Neural crest cell (in vitro differentiated cells): Measurements from ENCODE around the gene BICD2. TPM values are rescaled to one million over a fixed set of nuclear protein-coding genes. Genes with fewer than 3 reads are reported as not detected.

ENCODE experiments used
- DNase-seq: peaks from one replicate; pipeline ENCODE4 v3.0.0; 2021; ENCODE audit warnings: low read depth, mixed read lengths, low spot score
- H3K27ac Mint-ChIP-seq: one replicate; pipeline ENCODE4 v1.8.0; 2021; ENCODE audit warnings: mild to moderate bottlenecking, mixed read lengths; ENCODE audit not compliant: unreplicated experiment
- H3K27me3 Mint-ChIP-seq: 2 replicates; pipeline ENCODE4 v1.8.0; 2021; ENCODE audit warnings: low read depth, mild to moderate bottlenecking, mixed read lengths
- H3K36me3 Mint-ChIP-seq: 2 replicates; pipeline ENCODE4 v1.8.0; 2021; ENCODE audit warnings: low read depth, mild to moderate bottlenecking, mixed read lengths
- H3K4me1 Mint-ChIP-seq: 2 replicates; pipeline ENCODE4 v1.8.0; 2021; ENCODE audit warnings: mixed read lengths
- H3K4me3 Mint-ChIP-seq: one replicate; pipeline ENCODE4 v1.8.0; 2021; ENCODE audit warnings: mild to moderate bottlenecking, mixed read lengths
- H3K9me3 Mint-ChIP-seq: 2 replicates; pipeline ENCODE4 v1.8.0; 2021; ENCODE audit warnings: mixed read lengths
- CTCF ChIP-seq: fragments of 200-600 bp; sonication (generic); conservative IDR thresholded peaks from 2 replicates; pipeline ENCODE4 v1.5.0; 2021; ENCODE audit warnings: antibody characterized with exemption, mild to moderate bottlenecking
- total RNA-seq: library from RNA; stranded (reverse); gene quantifications from 2 replicates; pipeline ENCODE4 v1.2.1, GENCODE V29; 2021

Gene BICD2
- total RNA-seq, 1 donor from 2014 or later = 41.5 TPM

- H3K4me3 Mint-ChIP-seq = peak overlapping the region; percentile 25
- H3K27me3 Mint-ChIP-seq = no peaks in the 10 kb centered on the region
- DNase-seq = no peak
- H3K4me1 Mint-ChIP-seq = peaks cover 53% of the 10 kb centered on the region
- no peak for TF ChIP-seq CTCF
- no peaks in the 10 kb centered on the region for H3K36me3 Mint-ChIP-seq
- H3K9me3 Mint-ChIP-seq = no peaks in the 10 kb centered on the region
- no peak overlapping the region for H3K27ac Mint-ChIP-seq
Observed at GRCh38 chr9:92663126-92663525, 101.5 kb downstream of the BICD2 start.

GRCh38 chr9:92661743-92662142 lies 102.9 kb downstream of the BICD2 start:
- TF ChIP-seq CTCF = no peak

More at GRCh38 chr9:92661743-92662142, 102.9 kb downstream of the BICD2 start:
- H3K36me3 Mint-ChIP-seq = no peaks in the 10 kb centered on the region
- H3K4me3 Mint-ChIP-seq = peak overlapping the region; percentile 68
- H3K27ac Mint-ChIP-seq = no peak overlapping the region
- no peaks in the 10 kb centered on the region for H3K27me3 Mint-ChIP-seq
- no peak for DNase-seq
- no peaks in the 10 kb centered on the region for H3K9me3 Mint-ChIP-seq
- H3K4me1 Mint-ChIP-seq = peaks cover 50% of the 10 kb centered on the region

Other genes with a start within 250 kb of the BICD2 start
- not detected in 2 replicates for gene ECM2, start 228.8 kb downstream of the BICD2 start, total RNA-seq
- 13.1 and 15.0 TPM in 2 replicates for gene IPPK, start 94.7 kb downstream of the BICD2 start, total RNA-seq
- gene ZNF484, start 113.2 kb upstream of the BICD2 start, total RNA-seq = 13.1 and 13.3 TPM in 2 replicates
- gene FGD3, start 182.7 kb upstream of the BICD2 start, total RNA-seq = 3.7 and 4.1 TPM in 2 replicates